ENCODE results near the gene PFN1.

- TF ChIP-seq CTCF (IDR thresholded peaks at IDR 0.05; ENCODE audit: low read length) (peak; percentile 13; the same call in 1 of the 2 replicates), EZH2 (IDR thresholded peaks at IDR 0.05; ENCODE audit: borderline replicate concordance, low read length) (no peak)
These were observed 52.5 kb downstream of the PFN1 start for GRCh38 chr17:4895657-4896331.

Data from OCI-LY1 (cell line).